Testis (tissue), 2 donors: ENCODE results near the gene SEC61A2.

Experiments used
- CTCF ChIP-seq, 3 experiments: fragments of 450-650 bp in 2 of 3; fragments of 200-600 bp in 1 of 3; sonication (generic) in 1 of 3; IDR thresholded peaks; one replicate each; pipeline ENCODE4 v1.5.1; 2016 to 2019; ENCODE audit warnings: antibody characterized with exemption in 3 of 3, mild to moderate bottlenecking in 2 of 3, moderate library complexity in 1 of 3
- POLR2A ChIP-seq: fragments of 450-650 bp; IDR thresholded peaks from one replicate; pipeline ENCODE4 v1.6.1; 2017; ENCODE audit warnings: antibody characterized with exemption, mild to moderate bottlenecking, moderate library complexity

GRCh38 chr10:12156367-12157123, 27.1 kb downstream of the SEC61A2 start:
- TF ChIP-seq CTCF (IDR thresholded peaks at IDR 0.05) (no peak), POLR2A (no peak)
